Activated CD8-positive, alpha-beta memory T cell treated with anti-CD3 and anti-CD28 coated beads, Interleukin-2, amount 50 U/mL, for 4 hours (primary cell): ENCODE results near the gene HS6ST3.

Experiments used
- DNase-seq: peaks from one replicate; pipeline ENCODE4 v3.0.0-alpha.2; 2020

The HS6ST3 gene

DNA sequence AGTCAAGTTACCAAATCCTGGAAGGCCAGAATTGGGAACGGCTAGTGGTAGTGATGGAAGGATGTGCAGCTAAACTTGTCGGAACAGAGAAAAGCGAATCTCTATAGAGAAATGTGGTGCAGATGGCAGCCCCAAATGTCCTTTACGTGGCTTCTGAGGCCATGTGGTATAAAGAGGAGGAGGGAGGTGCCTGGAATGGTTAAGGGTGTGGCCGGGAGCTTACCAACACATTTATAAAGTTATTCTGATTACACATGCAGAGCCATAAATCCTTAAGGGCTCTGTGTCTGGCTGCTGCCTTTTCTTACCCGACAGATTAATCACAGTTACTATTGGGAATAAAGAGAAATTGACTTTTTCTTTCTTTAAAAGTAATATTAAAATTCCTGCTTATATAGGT lies 714.3 kb downstream of the HS6ST3 start:
- DNase-seq, result no peak

DNA sequence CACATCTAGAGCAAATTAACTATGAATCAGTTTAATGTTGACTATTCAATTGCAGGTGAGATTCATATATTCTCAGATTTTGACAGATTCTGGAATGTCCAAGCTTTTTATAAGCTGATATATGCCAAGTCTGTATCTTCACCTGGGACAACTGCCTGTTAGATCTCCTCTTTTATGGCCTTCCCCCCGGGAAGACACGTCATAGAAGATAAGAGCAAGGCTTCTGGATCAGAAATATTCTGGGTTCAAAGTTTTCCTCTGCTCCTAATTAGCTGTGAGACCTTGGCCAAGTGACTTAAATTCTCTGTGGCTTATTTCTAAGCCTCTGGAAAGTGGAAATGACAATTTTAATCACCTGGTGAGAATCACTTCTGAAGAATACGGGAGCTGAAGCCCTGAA lies 716.8 kb downstream of the HS6ST3 start:
- DNase-seq, result no peak

DNA sequence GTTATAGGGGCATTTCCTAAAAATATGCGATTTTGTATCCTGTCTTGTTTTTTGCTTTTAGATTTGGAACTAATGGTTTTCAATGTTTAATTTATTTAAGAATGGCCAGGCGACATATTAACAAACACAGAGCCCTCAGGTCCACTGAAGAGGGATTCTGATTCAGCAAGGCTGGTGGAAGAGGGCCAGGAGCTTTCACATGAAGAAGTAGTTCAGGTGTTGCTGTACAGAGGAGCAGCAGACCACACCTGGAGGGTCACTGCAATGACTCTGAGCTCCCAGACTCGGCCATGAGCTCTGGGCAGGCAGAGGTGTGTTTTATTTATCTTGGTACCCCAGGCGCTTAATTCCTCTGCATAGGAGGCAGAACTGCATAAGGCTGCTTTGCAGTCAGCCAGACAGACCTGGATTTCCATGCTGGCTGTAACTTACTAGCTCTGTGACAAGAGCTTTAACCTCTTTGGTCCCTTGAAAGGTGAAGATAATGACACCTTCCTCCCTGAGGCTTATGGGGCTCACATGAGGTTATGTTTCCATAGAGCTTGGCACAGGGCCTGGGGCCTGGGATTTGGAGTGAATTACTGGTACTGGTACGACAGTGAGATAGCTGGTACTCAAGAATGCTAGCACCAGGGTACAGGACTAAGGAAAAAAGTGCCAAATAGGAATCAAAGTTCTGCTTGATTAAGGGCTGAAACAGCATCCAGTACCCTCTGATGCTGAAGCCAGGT lies 719.6 kb downstream of the HS6ST3 start:
- DNase-seq, result no peak

DNA sequence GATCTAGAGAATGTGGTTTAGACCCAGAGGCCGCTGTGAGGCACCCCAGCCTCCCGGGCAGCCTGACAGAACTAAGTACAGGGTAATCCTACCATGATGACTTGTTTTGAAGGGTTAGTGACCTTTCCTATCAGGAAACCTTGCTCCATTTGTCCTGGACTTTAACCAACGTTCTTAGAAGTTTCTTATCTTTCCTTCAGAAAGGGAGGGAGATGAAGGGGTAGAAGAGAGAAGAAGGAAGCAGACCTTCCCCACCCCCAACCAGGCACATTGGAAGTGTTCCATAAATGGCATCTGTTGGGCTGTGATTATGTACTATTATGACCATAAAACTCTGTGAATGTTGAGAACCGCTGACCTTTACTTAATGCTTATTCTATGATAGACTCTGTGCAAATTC lies 720.2 kb downstream of the HS6ST3 start:
- DNase-seq, result no peak

DNA sequence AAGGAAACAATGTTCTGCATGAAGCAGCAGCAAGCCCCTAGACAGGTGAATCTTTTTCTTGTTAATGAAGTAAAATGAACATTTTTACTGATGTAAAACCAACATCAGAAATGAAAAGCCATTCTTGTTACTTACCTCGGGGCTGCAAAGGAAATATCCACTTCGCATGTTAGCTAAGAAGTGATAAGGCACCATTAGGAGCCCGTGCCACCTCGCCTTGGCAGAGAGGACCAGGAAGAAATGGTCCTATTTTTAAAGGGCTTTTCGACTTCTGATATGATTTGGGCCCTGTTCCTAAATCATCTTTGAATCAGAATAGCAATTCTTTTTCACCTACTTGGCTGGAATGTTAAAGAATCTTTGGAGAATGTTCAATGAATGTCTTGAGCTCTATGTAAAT lies 721.1 kb downstream of the HS6ST3 start:
- DNase-seq, result no peak

DNA sequence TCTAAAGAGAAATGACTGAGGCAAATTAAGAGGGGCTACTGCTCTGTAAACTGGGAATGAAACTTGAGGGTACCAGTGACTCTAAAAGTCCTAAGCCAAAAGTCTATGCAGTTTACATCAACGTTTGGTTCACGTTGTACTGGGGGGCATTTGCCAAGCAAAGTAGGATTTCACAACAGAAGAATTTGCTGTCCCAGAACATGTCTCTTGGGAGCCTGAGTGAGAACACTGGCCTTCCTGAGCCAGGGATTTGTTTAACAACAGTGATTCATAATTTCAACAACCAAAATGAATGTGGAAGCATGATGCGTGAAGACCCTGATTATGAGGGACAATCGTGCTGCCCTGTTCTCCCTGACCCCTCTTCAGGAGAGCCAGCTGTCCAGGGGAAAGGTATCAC lies 726.4 kb downstream of the HS6ST3 start:
- no peak for DNase-seq

DNA sequence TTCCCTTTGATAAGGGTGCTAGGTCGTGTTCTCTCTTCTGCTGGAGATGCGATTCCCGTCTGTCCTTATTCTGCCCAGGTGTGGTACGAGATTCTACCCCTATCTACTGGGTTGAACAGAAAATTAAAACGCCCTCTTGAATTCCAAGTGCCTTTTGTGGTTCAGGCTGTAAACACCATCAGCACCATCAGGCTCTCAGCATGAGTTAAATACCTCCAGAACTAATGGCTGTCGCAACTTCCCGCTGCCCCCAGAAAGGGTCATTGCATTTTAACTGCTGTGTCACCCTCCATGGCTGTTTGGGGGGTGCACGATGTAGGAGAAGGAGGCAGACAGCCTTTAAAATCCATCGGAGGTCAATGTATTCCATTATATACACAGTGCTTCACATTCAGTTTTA lies 727.0 kb downstream of the HS6ST3 start:
- no peak for DNase-seq

DNA sequence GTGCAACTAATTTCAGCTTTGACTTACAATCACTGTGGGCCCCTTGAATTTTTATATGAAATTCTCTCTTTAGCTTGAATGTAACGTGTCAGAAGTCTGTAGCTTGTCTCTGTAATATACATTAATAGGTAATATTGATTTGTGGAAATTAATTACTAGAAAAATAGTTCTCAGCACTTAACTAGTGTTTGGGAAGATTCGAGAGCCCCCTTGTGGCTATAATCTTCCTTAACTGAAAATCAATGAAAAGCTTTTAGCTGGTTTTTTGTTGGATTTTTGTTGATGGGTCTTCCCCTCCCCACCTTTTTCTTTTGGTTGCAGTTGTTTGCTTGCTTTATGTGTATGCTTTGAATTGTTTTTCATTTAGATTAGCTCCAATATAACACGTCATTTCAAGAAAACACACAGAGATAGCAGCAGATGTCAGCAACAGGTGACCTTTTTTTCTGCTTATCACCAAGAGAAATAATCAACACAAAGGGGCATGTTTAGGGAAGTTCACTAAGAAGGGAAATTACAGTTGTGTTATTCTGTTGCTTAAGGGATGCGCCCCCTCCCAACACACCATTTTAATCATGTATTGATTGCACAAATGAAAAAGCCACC lies 727.5 kb downstream of the HS6ST3 start:
- no peak for DNase-seq

DNA sequence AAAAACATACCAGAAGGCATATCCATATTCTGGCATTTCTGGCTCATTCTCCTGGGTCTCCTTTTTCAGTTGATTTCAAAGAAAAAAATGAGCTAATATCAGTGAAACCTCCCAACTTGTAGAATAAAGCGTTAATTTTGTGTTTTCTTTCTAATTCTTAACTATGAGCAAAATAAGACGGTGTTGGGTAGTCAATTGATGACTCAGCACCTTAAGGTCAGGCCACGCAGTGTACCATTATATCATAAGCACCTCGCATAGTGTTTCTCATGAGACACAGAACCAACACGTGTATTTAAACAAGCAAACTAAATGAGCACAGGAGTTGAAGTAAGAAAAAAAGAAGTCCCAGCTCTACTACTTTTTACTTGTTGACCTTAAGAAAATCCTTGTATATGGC lies 729.5 kb downstream of the HS6ST3 start:
- DNase-seq, result no peak

DNA sequence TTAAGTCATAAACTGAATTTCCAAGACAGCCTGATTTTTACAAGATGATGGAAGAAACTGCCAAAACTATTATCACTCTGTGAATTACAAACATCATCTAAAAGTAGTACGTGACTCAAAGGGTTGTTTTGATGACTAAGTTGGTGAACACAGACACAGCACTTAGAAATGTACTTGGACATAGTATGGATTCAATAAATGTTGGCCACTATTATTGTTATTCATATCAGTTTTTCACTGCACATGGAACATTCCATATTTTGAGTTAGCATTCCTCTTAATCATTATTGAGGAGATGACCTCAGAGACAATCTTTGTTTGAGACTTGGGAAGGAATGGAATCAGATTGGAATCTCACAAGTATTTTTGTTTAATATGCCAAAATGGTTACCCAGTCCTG lies 731.5 kb downstream of the HS6ST3 start:
- DNase-seq, result no peak

DNA sequence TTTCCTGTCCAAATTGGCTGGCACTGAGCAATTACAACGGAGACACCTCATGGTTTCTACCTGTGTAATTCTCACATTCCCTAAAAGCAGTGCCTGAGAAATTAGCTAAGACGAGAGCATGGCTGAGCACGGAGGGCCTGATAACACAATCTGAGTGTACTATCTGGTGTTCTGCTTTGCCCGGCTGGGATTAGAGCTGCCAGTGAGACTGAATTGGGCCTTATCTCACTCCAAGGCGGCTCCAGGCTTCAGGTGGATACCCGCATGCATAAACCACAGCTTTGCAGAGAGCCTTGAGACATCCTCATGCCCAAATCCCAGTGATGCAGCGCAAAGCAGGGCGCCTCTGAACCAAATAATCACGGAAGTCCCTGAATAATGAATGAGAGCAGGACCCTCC lies 732.1 kb downstream of the HS6ST3 start:
- no peak for DNase-seq

DNA sequence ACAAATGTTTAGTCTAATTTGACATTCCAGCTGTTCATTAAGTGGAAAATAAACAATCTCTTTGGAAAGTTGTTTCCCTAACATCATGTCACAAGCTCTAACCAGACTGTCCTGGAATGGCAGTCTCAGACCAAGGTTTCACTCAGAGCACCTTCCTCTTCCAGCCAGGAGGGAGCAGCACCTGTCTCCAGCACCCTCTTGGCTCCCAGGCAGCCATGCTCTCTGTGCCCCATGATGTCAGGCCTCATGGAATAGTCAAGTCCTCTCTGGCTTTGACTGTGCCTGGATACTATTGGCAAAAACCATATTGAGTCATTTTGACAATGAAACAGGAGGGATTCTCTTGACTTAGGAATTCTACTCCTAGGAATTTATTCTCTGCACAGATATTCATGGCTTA lies 733.0 kb downstream of the HS6ST3 start:
- DNase-seq, result no peak

DNA sequence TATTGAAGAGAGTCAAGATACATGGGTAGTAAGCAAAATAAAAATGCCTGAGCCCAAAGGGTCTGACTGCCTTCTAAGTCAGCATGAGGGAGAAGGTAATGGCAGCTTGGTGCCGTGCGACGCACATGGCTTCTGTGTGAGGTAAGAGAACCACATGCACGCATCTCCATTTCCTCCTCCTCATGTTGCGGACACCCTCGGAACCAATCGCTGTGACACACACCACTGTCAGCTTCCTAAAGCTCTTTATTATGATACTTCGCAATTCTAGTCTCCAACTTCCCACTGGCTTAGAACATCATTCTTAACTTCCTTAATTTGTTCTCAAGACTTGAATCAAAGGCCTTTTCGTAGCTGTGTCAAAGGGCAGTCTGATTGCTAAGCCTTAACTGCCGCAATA lies 734.2 kb downstream of the HS6ST3 start:
- DNase-seq, result no peak

DNA sequence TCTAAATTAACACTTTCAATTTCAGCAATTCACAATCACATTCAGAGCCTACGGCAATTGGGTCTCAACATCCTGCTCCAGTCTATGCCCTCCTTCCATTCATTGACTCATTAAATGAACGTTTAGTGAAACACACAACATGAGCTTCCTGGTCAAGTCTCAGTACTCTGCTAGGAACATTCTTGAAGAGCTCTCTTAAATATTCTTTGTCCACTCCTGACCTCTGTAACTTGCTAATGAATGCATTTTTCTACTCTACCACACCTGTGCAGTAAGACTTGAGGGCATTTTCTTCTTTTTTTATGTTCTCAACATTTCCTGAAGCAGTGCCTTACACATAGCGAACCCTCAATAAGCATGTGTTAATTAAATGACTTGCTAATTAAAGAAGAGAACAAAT lies 735.7 kb downstream of the HS6ST3 start:
- DNase-seq, result no peak

DNA sequence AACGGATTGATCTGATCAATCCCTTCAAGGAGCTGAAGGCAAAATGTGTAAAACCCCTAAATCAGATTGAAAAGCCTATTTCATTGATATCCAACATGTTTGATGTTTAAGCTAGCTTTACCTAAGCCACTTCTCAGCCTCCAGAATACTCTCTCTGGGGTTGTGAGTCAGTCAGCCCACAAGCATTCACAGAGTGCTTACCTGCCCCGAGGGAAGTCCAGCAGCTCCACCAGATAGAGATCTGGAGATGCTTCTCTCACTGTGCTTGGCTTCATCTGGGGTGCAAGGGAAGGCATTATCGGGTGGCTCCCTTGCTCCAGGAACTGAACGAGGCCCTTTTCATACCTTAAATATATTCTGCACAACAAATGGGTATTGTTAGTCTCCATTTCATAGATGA lies 744.7 kb downstream of the HS6ST3 start:
- DNase-seq, result no peak

DNA sequence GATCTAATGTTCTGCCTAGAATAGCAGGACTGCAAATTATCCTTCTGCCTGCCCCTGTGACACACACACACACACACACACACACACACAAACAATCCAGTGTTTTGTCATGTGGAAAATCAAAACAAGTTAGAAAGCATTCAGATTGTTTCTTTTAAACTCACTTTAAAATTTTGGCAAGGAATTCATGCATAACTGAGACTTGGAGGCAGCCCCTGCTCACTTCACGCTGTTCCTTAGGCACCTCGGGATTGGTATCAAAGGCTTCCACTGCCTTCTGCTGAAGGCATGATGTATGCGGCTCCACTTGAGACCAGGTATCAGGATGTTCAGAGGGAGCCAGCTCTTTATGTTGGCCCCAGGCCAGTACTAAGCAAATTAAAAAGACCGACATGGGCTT lies 745.6 kb downstream of the HS6ST3 start:
- DNase-seq, result no peak

DNA sequence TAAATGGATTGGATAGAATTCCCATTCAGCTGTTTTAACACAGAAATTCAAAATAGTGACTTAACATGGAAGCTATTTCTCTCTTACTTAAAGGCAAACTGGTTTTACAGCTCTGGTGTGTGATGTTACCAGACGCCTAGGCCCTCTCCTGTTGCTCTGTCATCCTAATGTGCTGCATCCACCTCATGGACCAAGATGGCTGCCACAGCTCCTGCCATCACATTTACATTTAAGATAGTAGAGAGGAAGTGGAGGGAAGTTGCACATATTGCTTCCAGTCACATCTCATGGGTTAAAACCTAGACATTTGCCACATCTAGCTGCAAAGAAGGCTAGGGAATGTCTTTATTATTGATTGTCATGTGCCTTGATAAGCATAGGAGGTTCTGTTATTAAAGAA lies 746.8 kb downstream of the HS6ST3 start:
- DNase-seq, result no peak

DNA sequence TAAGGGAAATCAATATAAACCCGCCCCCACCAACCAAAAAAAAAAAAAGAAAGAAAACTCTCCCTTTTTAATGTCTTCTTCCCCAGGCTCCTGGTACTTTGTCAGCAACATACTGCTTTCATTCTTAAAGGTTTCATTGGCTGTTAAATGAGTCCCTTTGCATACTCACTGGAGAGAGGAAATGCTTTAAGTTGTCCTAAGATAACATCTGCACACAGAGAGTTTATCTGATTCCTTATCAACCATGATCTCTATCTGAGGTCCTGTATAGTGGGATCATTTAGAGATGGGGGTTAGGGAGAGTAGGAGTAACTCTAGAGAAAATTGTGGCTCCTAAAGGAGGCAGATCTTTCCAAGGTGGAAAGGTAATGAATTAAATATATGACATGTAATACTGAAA lies 747.9 kb downstream of the HS6ST3 start:
- no peak for DNase-seq

DNA sequence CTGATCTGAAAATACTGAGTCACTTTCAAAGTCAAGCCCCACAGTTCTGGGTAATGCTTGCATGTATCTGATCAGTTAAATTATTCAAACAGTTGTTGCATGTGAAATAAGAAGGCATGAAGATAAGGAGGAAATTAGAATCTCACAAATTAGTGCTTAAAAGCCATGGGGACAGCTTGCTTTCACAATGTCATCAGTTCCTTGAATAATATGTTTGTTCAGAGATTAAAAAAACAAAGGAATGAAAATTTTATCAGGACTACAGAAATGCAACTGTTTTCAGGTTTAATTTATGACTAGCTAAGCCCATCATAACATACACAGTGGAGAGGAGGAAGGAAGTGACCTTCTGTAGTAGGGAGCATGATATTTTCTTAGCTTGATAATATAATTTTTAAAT lies 754.3 kb downstream of the HS6ST3 start:
- no peak for DNase-seq

DNA sequence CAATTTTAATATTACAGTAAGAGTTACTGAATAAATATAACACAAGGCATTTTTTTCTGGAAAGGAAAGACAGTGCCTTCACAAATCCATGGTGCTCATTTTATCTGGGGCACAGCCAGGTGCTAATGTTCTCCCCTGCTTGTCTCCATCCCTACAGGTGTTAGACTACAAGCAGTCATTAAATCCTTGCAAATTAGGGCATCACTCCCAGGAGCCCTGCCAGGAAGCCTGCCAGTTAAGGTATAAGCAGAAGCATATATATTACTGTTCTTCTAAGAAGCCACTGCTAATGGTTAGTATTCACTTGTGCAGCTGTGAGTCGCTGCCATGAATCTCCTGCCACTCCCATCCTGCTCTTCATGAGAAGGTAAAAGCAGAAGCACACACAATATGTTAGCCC lies 754.7 kb downstream of the HS6ST3 start:
- no peak for DNase-seq

DNA sequence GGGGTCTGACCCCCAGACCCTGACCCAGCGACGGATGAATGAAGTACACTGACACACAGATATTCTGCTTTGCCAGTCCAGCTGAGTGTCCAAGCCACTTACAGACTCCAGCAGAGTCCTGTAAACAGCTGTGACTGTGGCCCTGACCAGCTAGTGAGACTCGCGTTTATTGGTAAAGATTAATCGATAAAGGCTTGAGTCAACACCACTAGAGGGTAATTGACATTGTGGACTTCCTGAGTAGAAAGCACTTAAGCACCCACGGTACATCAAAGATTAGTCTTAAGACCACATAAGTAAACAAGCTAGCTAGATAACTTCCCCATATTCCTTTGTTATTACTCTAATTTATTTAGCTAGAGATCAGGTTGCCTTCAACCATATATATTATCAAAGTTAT lies 758.4 kb downstream of the HS6ST3 start:
- DNase-seq, result no peak

DNA sequence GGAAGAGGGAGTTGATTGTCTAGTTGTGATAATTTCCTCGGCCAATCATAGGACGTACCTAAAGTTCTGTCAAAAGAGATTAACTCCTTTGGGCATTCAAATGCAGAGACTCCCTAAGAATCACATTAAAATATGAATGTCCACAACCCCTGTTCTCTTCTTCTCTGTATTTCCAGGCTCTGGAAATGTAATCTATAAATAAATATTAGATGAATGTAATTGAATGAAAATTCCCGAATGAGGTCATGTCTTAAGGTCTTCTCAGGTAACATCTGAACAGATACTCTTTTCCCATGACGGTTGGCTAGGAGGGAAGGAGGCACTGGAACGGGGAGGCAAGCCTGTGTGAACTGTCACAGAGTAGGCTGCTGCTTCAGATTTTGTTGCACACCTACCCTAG lies 759.2 kb downstream of the HS6ST3 start:
- DNase-seq, result no peak

DNA sequence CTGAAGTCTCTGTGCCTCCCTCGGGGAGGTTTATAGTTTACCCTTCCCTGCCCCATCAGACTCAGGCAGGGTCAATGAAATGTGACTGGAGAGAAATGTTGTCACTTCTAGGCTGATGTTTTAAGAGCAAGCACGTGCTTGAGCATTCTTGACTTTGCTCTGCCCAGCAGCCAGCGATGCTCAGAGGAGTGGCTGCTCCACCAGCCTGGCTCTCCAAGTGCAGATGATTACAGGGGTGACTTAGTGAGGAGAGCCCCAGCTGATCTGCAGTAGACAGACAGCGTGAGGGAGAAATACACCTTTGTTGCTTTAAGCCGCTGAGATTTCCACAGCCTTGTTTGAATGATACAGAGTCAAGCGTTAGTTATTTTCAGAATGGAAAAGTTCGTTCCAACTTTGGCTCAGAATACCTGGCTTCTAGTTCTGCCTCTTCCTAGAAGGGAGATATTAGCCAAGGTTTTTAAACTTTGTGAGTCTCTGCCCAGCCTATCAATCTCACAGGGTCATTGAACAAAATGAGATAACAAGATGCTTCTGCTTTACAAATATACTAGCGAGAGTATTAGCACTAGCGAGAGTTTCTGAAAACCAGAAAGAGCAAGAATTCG lies 760.7 kb downstream of the HS6ST3 start:
- DNase-seq, result no peak

DNA sequence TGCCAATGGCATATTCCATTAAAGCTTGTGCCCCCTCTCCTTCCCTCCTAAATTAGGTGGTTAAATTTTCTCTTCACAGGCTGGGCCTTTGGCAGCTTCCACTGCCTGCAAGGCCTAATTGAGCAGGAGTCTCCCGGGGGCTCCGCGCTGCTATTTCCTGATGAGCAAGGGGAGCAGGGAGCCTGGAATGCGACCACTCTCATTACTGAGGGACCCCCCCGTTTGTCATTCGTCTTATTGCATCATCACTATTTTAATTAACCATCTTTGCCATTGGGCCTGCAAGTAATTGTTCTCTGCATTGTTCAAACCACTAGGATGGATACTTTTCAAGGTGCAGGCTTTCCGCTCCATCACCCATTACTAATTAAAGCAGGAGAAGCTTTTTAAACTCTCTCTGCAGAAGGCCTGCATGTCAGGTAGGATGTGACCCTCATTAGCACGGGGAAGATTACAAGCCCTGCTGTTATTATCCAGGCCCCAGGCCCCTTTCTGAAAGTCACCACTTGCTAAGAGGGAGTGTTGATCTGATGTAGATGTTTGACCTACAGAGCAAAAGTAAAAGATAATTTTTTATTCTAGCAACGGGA lies 762.0 kb downstream of the HS6ST3 start:
- DNase-seq, result no peak
